Stomach (tissue), 9 donors: Measurements from ENCODE around the gene NANS. TPM values are rescaled to one million over a fixed set of nuclear protein-coding genes. Genes with fewer than 3 reads are reported as not detected.
A peak's percentile ranks its signal among the peaks of the same experiment; 100 is the strongest.
"Not testable (repeated sequence)": the region's sequence is repeated elsewhere in the genome, so short reads cannot be mapped to it uniquely, and the experiment has no call there.

Source experiments
- DNase-seq, 2 donors: peaks; one replicate each; pipeline versions ENCODE4 v3.0.0 to v3.0.0-alpha.2; 2013 to 2019
- H3K27ac ChIP-seq, 5 donors: fragments of 200-600 bp in 4 of 5; sonication (generic) in 4 of 5; one replicate each; pipeline ENCODE4 v1.5.1; 2013 to 2019; ENCODE audit warnings: mild to moderate bottlenecking in 1 of 5, moderate library complexity in 1 of 5
- H3K27me3 ChIP-seq, 3 donors: fragments of 200-600 bp; sonication (generic); one replicate each; pipeline ENCODE4 v1.5.1; 2017 to 2019; ENCODE audit warnings: mixed run types in 1 of 3
- H3K36me3 ChIP-seq, 4 donors: fragments of 200-600 bp; sonication (generic); 1 replicate in 3 of 4; 2 replicates in 1 of 4; pipeline ENCODE4 v1.5.1; 2016 to 2019
- H3K4me1 ChIP-seq, 4 donors: fragments of 200-600 bp; sonication (generic); one replicate each; pipeline ENCODE4 v1.5.1; 2016 to 2019
- H3K4me3 ChIP-seq, 4 donors: fragments of 200-600 bp; sonication (generic) in 3 of 4; one replicate each; pipeline ENCODE4 v1.5.1; 2016 to 2019; ENCODE audit warnings: mild to moderate bottlenecking in 1 of 4
- H3K9me3 ChIP-seq, 4 donors: fragments of 200-600 bp; sonication (generic); one replicate each; pipeline ENCODE4 v1.5.1; 2016 to 2019
- EP300 ChIP-seq: sonication (generic); formaldehyde crosslinking; IDR thresholded peaks from one replicate; pipeline ENCODE4 v1.6.1; 2017; ENCODE audit warnings: antibody characterized with exemption
- POLR2A ChIP-seq, 4 donors: fragments of 450-650 bp; IDR thresholded peaks; one replicate each; pipeline ENCODE4 v1.6.1; 2016; ENCODE audit warnings: antibody characterized with exemption in 4 of 4, control low read depth in 2 of 4, mild to moderate bottlenecking in 1 of 4, moderate library complexity in 1 of 4
- POLR2AphosphoS5 ChIP-seq, 3 donors: sonication (generic); formaldehyde crosslinking; IDR thresholded peaks; one replicate each; pipeline ENCODE4 v1.6.1; 2016; ENCODE audit warnings: antibody characterized with exemption in 3 of 3
- WGBS, 5 donors: extraction: QIAGEN DNeasy Blood & Tissue Kit in 3 of 5; methylation state at CpG; one replicate each; pipeline versions ENCODE4 v1.1.5 to v1.1.7; 2013 to 2018; 5-methylcytosine and 5-hydroxymethylcytosine counted together
- intact Hi-C: fragments of 100-400 bp; cut with DNase I; formaldehyde crosslinking; loops from one replicate; pipeline ENCODE4 v1.15.1; 2023; ENCODE audit warnings: low total_unique reads
- polyA plus RNA-seq, 3 donors: library from polyadenylated mRNA; stranded (reverse); fragments of 200-250 nt; gene quantifications; one replicate each; pipeline ENCODE4 v1.2.3, GENCODE V29; 2013
- total RNA-seq, 5 donors: library from RNA; depleted of rRNA; stranded (reverse); fragments of >200 nt; gene quantifications; one replicate each; pipeline versions ENCODE4 v1.1.0 to v1.2.3, GENCODE V29; 2014 to 2016
- TF ChIP-seq, protein P1 (sequence below), 7 experiments: fragments of 450-650 bp in 4 of 7; fragments of 200-600 bp in 3 of 7; sonication (generic) in 3 of 7; IDR thresholded peaks; one replicate each; pipeline ENCODE4 v1.5.1; 2016 to 2019; ENCODE audit warnings: antibody characterized with exemption in 7 of 7, control low read depth in 2 of 7, mild to moderate bottlenecking in 1 of 7
- donor health status: healthy with polysubstance abuse.
- donor health status: Bipolar disorder and iron deficiency.
- donor health status: healthy.

The NANS gene
- total and polyA plus RNA-seq, 8 donors: 12.1 to 261 (median 92.1) TPM

DNA sequence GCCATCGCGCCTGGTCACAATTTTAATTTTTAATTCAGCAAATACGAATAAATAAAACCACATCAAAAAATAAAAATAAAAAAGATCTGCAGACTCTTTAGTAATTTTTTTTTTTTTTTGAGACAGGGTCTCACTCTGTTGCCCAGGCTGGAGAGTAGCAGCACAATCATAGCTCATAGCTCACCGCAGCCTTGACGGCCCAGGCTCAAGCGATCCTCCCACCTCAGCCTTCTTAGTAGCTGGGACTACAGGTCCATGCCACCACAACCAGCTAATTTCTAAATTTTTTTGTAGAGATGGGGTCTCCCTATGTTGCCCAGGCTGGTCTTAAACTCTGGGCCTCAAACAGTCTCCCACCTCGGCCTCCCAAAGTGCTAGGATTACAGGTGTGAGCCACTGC is 14.2 kb downstream of the NANS start:
- Histone ChIP-seq H3K36me3 (peaks cover 4 to 49% (median 36%) of the 10 kb centered on the region in 4 donors), H3K27ac (peak overlapping the region; percentile 80 to 92 (median 86)), H3K4me1 (peaks cover 30 to 60% (median 42%) of the 10 kb centered on the region in 4 donors), H3K4me3 (no peak overlapping the region), H3K9me3 (no peaks in the 10 kb centered on the region), H3K27me3 (no peaks in the 10 kb centered on the region)
- no peak for TF ChIP-seq EP300
- no peak for TF ChIP-seq POLR2AphosphoS5 (IDR thresholded peaks at IDR 0.05)
- TF ChIP-seq, protein P1, sequence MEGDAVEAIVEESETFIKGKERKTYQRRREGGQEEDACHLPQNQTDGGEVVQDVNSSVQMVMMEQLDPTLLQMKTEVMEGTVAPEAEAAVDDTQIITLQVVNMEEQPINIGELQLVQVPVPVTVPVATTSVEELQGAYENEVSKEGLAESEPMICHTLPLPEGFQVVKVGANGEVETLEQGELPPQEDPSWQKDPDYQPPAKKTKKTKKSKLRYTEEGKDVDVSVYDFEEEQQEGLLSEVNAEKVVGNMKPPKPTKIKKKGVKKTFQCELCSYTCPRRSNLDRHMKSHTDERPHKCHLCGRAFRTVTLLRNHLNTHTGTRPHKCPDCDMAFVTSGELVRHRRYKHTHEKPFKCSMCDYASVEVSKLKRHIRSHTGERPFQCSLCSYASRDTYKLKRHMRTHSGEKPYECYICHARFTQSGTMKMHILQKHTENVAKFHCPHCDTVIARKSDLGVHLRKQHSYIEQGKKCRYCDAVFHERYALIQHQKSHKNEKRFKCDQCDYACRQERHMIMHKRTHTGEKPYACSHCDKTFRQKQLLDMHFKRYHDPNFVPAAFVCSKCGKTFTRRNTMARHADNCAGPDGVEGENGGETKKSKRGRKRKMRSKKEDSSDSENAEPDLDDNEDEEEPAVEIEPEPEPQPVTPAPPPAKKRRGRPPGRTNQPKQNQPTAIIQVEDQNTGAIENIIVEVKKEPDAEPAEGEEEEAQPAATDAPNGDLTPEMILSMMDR (IDR thresholded peaks at IDR 0.05): no peak
- no peak for TF ChIP-seq POLR2A (IDR thresholded peaks at IDR 0.05)
- WGBS, 5 donors: 93 to 98% (median 95%) methylated on average over 7 of the region's 7 CpGs
- DNase-seq: no peak
- intact Hi-C loops: no loop called here

DNA sequence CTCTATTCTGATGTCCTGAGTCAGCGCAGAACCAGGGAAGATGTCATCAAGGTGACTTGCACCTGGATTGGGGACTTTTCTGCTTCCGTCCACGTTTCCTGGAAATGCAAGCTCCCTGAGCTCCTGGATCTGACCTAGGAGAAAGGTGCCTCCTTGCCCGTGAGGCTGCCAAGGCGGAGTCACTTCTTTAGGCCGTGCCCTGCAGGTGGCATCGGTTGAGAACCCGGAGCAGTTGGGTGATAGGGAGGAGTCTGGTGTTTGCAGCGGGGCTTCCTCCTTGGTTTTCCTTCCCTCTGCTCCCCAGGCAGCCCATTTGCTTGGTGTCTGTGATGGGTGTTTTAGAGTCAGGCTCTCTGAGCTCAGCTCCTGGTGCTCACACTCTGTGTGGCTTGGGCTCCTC is 15.2 kb downstream of the NANS start:
- intact Hi-C loops: no loop called here
- Histone ChIP-seq H3K27ac (peak overlapping the region; percentile 82 to 97 (median 90)), H3K9me3 (no peaks in the 10 kb centered on the region), H3K27me3 (no peaks in the 10 kb centered on the region), H3K36me3 (peaks cover 0 to 39% (median 28%) of the 10 kb centered on the region in 4 donors), H3K4me3 (no peak overlapping the region), H3K4me1 (peaks cover 37 to 61% (median 43%) of the 10 kb centered on the region in 4 donors)
- peak in 1 of 2 donors; percentile 56 for DNase-seq
- WGBS, 5 donors: 25 to 60% (median 43%) methylated on average over 3 to 9 of the region's 9 CpGs
- no peak for TF ChIP-seq POLR2A (IDR thresholded peaks at IDR 0.05)
- TF ChIP-seq POLR2AphosphoS5 (IDR thresholded peaks at IDR 0.05): peak in 1 of 3 donors; percentile 20
- TF ChIP-seq, protein P1 (IDR thresholded peaks at IDR 0.05): no peak

DNA sequence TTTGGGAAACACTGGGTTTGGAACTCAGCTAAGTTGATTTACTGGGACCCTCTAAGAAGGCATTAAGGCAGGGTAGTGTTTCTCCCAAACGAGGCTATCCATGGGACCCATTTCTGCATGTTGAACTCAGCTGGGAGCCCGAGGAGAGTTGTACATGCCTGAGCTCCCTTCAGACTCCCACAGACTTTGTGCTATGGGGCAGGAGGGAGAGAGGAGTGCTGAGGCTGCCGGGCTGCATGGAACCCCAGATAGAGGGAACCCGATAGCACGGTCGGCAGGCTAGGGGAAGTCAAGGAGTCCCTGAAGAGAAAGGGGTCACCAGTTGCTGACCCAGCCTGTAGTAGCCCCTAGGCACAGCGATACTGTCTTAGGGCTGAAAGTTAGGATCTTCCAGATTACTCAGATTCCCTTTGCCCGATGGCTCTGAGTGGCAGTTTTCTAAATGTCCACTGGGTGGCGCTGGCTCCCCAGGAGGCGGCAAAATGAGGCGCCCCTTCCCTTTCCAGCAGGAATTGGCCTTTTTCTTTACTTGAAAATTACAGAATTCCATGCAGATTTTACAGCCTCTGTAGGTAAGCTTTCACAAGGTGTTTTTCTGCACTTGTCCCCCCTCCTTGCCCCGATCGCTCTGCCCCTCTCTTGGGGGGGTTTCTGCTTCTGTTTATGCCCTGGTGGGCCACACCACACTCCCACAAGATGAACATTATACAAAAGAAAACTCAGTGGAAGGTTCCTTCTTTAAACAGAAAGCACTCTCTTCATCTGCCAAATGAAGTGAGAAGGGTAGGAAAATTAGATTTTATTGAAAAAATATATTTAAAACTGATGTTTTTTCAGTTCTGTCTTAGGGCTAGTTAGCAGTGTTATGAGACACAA is 17.8 kb downstream of the NANS start:
- no peak for TF ChIP-seq EP300
- TF ChIP-seq, protein P1 (IDR thresholded peaks at IDR 0.05): peak in 5 of 7 experiments; percentile 72 to 97 (median 93)
- peak in 1 of 3 donors; percentile 29 for TF ChIP-seq POLR2AphosphoS5 (IDR thresholded peaks at IDR 0.05)
- no peak for TF ChIP-seq POLR2A (IDR thresholded peaks at IDR 0.05)
- peak overlapping the region; percentile 82 to 94 (median 90) for H3K27ac ChIP-seq
- DNase-seq: peak; percentile 81 to 85
- H3K36me3 ChIP-seq: peaks cover 17 to 42% (median 34%) of the 10 kb centered on the region in 4 donors
- WGBS, 5 donors: 13 to 28% (median 18%) methylated on average over 8 to 13 of the region's 13 CpGs
- H3K9me3 ChIP-seq: no peaks in the 10 kb centered on the region
- intact Hi-C loops: no loop called here
- H3K4me3 ChIP-seq: no peak overlapping the region
- H3K4me1 ChIP-seq: peaks cover 37 to 55% (median 43%) of the 10 kb centered on the region in 4 donors
- H3K27me3 ChIP-seq: no peaks in the 10 kb centered on the region

DNA sequence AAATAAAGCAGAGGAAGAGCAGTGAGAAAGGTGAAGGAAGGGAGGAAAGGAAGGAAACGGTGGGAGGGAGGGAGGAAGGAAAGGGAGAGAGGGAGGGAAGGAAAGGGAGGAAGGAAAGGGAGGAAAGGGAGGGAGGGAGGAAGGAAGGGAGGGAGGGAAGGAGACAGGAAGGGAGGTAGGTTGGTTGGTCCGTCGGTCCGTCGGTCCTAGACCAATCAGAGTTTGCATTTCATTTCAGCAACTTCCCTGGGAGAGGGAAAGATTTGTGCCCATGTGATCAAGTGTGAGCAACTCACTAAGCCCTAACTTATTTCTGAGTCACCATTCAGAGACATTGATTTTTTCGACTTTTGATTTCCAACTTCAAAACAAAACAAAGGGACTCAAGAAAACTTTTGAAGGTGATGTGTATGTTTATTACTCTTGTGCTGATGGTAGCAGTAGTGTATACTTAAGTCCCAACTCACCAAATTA is 18.8 kb downstream of the NANS start:
- peak; percentile 44 to 57 for DNase-seq
- peaks cover 37 to 54% (median 43%) of the 10 kb centered on the region in 4 donors for H3K4me1 ChIP-seq
- H3K9me3 ChIP-seq: no peaks in the 10 kb centered on the region
- no peak for TF ChIP-seq EP300
- no peak for TF ChIP-seq POLR2A (IDR thresholded peaks at IDR 0.05)
- peak in 1 of 3 donors; percentile 52 for TF ChIP-seq POLR2AphosphoS5 (IDR thresholded peaks at IDR 0.05)
- no peak overlapping the region for H3K4me3 ChIP-seq
- no peaks in the 10 kb centered on the region for H3K27me3 ChIP-seq
- H3K36me3 ChIP-seq: peaks cover 24 to 44% (median 39%) of the 10 kb centered on the region in 4 donors
- WGBS, 5 donors: 8 to 31% (median 21%) methylated on average over 6 of the region's 6 CpGs
- intact Hi-C loops: no loop called here
- H3K27ac ChIP-seq: peak overlapping the region; percentile 14 to 92 (median 86)

DNA sequence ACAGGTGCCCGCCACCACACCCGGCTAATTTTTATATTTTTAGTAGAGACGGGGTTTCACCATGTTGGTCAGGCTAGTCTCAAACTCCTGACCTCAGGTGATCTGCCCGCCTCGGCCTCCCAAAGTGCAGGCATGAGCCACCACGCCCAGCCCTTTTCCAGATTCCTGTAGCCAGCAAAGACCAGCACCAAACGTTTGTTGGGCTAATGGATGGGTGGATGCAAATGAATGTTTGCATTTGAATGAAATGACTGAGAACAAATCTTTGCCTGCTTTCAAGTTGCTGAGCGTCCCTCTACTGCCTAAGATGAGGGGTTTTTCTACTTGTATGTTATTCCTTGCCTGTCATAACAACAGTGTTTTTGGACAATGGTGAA is 20.0 kb downstream of the NANS start:
- H3K9me3 ChIP-seq, intact Hi-C loops, DNase-seq, H3K27me3 ChIP-seq, H3K4me3 ChIP-seq: not testable (repeated sequence)
- Histone ChIP-seq H3K27ac (peak overlapping the region in 4 of 5 donors; percentile 82 to 92 (median 88)), H3K36me3 (peaks cover 35 to 52% (median 50%) of the 10 kb centered on the region in 4 donors), H3K4me1 (peaks cover 35 to 57% (median 42%) of the 10 kb centered on the region in 4 donors)
- 57 to 67% (median 65%) methylated on average over 8 of the region's 8 CpGs for WGBS, 5 donors
